GM13977 (cell line): ENCODE measurements around the gene SHISAL1.

Source experiments
- DNase-seq: peaks from one replicate; pipeline ENCODE4 v3.0.0; 2012; ENCODE audit warnings: low spot score
- in situ Hi-C: fragments of 300-500 bp; cut with MboI; formaldehyde crosslinking; loops from one replicate; pipeline ENCODE4 v1.12.0; 2022; ENCODE audit warnings: low sequenced_read_pairs, low pct_unique_long_range_greater_than_20kb, mixed read lengths, inconsistent platforms; ENCODE audit not compliant: unreplicated experiment
- TF ChIP-seq, protein P1 (sequence below): IDR thresholded peaks from 2 replicates; pipeline ENCODE4 v1.5.1; 2012; ENCODE audit warnings: mild to moderate bottlenecking, control low read depth; ENCODE audit not compliant: insufficient read depth; ENCODE audit errors: extremely low read depth, missing control alignments

Gene SHISAL1

DNA sequence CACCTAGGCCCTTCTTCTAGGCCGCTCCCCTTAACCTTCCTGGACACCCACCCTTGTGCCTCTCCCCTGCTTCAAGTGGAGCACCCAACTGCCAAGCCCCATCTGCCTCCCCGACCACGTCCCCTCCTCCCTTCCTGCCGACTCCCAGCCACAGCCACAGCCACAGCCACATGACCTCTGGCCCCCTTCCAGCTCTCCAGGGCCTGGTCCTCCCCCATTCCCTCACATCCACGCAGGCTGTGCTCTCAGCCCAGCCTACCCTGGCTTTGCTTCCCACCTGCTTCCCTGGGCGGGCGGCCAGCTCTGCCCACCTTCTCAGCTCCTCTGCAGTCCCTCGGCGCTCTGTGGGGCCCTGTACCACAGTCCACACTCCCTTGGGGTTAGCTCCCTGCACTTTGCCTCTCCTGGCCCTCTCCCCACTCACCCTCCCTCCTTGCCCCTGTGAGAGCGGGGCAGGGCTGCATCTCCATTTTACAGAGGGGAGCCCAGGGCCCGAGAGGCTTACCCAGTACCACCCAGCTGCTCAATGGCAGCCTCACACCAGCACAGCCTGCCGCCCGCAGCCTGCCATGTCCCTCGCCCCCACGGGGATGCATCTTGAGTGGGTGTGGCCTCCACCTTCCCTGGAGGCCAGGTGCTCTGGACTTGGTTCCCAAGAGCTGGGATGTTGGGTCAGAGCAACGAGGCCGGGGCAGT, 111.7 kb downstream of the SHISAL1 start:
- no peak for DNase-seq
- in situ Hi-C loops: no loop called here
- TF ChIP-seq, protein P1, sequence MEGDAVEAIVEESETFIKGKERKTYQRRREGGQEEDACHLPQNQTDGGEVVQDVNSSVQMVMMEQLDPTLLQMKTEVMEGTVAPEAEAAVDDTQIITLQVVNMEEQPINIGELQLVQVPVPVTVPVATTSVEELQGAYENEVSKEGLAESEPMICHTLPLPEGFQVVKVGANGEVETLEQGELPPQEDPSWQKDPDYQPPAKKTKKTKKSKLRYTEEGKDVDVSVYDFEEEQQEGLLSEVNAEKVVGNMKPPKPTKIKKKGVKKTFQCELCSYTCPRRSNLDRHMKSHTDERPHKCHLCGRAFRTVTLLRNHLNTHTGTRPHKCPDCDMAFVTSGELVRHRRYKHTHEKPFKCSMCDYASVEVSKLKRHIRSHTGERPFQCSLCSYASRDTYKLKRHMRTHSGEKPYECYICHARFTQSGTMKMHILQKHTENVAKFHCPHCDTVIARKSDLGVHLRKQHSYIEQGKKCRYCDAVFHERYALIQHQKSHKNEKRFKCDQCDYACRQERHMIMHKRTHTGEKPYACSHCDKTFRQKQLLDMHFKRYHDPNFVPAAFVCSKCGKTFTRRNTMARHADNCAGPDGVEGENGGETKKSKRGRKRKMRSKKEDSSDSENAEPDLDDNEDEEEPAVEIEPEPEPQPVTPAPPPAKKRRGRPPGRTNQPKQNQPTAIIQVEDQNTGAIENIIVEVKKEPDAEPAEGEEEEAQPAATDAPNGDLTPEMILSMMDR: no peak

- no peak for DNase-seq
- TF ChIP-seq, protein P1: no peak
- in situ Hi-C loops: no loop called here
Observed at GRCh38 chr22:44200451-44200850, 112.3 kb downstream of the SHISAL1 start.

GRCh38 chr22:44199866-44200265, 112.9 kb downstream of the SHISAL1 start:
- no peak for DNase-seq
- in situ Hi-C loops: no loop called here
- TF ChIP-seq, protein P1: no peak

GRCh38 chr22:44199164-44199563, 113.6 kb downstream of the SHISAL1 start:
- in situ Hi-C loops: no loop called here
- TF ChIP-seq, protein P1: no peak
- no peak for DNase-seq

DNA sequence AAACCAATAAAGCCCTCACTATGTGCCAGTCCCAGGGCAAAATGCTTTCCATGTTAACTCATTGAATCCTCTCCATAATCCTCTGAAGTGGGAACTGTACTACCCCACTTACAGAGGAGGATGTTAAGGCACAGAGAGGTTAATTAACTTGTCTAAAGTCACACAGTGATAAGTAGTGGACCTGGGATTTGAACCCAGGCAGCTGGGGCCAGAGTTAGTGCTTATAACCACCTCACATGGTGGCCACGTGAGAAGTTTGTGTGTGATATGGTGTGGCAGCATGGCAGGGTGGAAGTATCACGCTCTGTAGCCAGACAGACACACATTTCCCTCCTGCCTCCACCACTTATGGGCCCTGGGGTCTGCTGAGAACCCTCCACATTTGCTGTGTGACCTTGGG, 115.5 kb downstream of the SHISAL1 start:
- TF ChIP-seq, protein P1: no peak
- in situ Hi-C loops: no loop called here
- DNase-seq: no peak

DNA sequence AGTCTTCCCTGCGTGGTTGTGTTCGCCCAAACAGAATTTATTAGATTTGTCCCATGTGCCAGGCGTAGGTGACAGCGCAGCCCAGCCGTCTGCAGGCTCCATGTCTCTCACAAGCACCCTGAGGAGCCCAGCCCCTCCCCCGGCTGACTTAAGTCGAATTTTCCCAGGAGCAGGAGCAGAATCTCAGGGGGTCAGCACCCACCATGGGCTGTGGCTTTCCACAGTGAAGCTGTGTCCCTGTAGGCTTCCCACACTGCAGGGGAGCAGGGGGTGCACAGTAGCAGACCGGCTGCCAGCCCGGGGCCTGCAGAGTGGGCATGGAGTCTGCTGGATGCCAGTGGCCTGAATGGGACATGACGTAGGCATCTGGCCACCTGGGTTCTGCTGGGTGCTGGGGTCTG, 116.0 kb downstream of the SHISAL1 start:
- in situ Hi-C loops: no loop called here
- no peak for DNase-seq
- TF ChIP-seq, protein P1: no peak
